A673 (cell line): ENCODE data around the gene SIN3B. TPM values are rescaled to one million over a fixed set of nuclear protein-coding genes. Genes with fewer than 3 reads are reported as not detected.
A peak's percentile ranks its signal among the peaks of the same experiment; 100 is the strongest.

ENCODE experiments used
- BruUV-seq: library from RNA; stranded (reverse); fragments of 400-500 nt; replicated peaks from 2 replicates; lab custom pipeline; 2021; lab: Mats Ljungman, UMichigan
- CTCF ChIA-PET: fragments of 300-600 bp; sonication (Branson Sonifier 250); formaldehyde crosslinking; loops from one replicate; lab custom pipeline; 2022; ENCODE audit warnings: antibody characterized with exemption; lab: Charles Lee
- POLR2A ChIA-PET: fragments of 300-600 bp; sonication (Branson Sonifier 250); formaldehyde crosslinking; loops from one replicate; lab custom pipeline; 2022; ENCODE audit warnings: antibody characterized with exemption; ENCODE audit not compliant: low non-redundant PET; lab: Charles Lee
- DNase-seq: peaks from one replicate; pipeline ENCODE4 v3.0.0-alpha.2; 2015; ENCODE audit warnings: low spot score
- H3K27ac ChIP-seq: fragments of 200-600 bp; sonication (generic); 2 replicates; pipeline ENCODE4 v1.5.1; 2016; ENCODE audit warnings: mixed run types, low read depth, mild to moderate bottlenecking, mixed read lengths, antibody characterized with exemption, low read length; ENCODE audit not compliant: poor library complexity, severe bottlenecking
- H3K27me3 ChIP-seq: fragments of 200-600 bp; sonication (generic); replicated peaks from 2 replicates; pipeline ENCODE4 v1.6.1; 2017; ENCODE audit warnings: mixed run types, low read depth, mild to moderate bottlenecking, mixed read lengths, antibody characterized with exemption, low read length; ENCODE audit not compliant: insufficient read depth, poor library complexity
- H3K36me3 ChIP-seq: fragments of 200-600 bp; sonication (generic); 2 replicates; pipeline ENCODE4 v1.6.1; 2016; ENCODE audit warnings: mixed run types, mild to moderate bottlenecking, mixed read lengths, antibody characterized with exemption, low read length; ENCODE audit not compliant: insufficient read depth, poor library complexity, severe bottlenecking
- H3K4me1 ChIP-seq: fragments of 200-600 bp; sonication (generic); 2 replicates; pipeline ENCODE4 v1.6.1; 2017; ENCODE audit warnings: mixed run types, mild to moderate bottlenecking, mixed read lengths, antibody characterized with exemption, low read length; ENCODE audit not compliant: insufficient read depth, poor library complexity, severe bottlenecking
- H3K4me3 ChIP-seq: fragments of 200-600 bp; sonication (generic); 2 replicates; pipeline ENCODE4 v1.5.1; 2016; ENCODE audit warnings: low read depth, mixed run types, mild to moderate bottlenecking, mixed read lengths, low read length; ENCODE audit not compliant: poor library complexity, severe bottlenecking
- H3K9me3 ChIP-seq: fragments of 200-600 bp; sonication (generic); 2 replicates; pipeline ENCODE4 v1.6.1; 2016; ENCODE audit warnings: mixed run types, low read depth, mild to moderate bottlenecking, mixed read lengths, antibody characterized with exemption, low read length; ENCODE audit not compliant: poor library complexity, severe bottlenecking
- CTCF ChIP-seq: fragments of 300-800, 200-600 bp; sonication (generic); conservative IDR thresholded peaks from 2 replicates; pipeline ENCODE4 v1.5.1; 2017; ENCODE audit warnings: low read depth, mild to moderate bottlenecking, antibody characterized with exemption, low read length, moderate library complexity, mixed read lengths
- EZH2 ChIP-seq: fragments of 200-600 bp; sonication (generic); IDR thresholded peaks from 2 replicates; pipeline ENCODE4 v1.6.1; 2017; ENCODE audit warnings: borderline replicate concordance, low read depth, mild to moderate bottlenecking, mixed read lengths, antibody characterized with exemption, low read length; ENCODE audit not compliant: poor library complexity, severe bottlenecking
- intact Hi-C: fragments of 100-400 bp; cut with micrococcal nuclease; formaldehyde crosslinking; loops from one replicate; pipeline ENCODE4 v1.10.0; 2022; ENCODE audit not compliant: unreplicated experiment
- total RNA-seq: library from RNA; stranded (reverse); gene quantifications from 2 replicates; pipeline ENCODE4 v1.2.3, GENCODE V29; 2021

Gene SIN3B
- total RNA-seq, 1 experiment from 2014 or later = 76.7 TPM

GRCh38 chr19:16830679-16831078 lies 1.5 kb downstream of the SIN3B start:
- no peaks in the 10 kb centered on the region for H3K27me3 ChIP-seq
- H3K36me3 ChIP-seq = peaks cover 31% of the 10 kb centered on the region
- POLR2A ChIA-PET = no interaction called here
- intact Hi-C loops = no loop called here
- H3K4me1 ChIP-seq = peaks cover 11% of the 10 kb centered on the region
- peak overlapping the region; percentile 87 for H3K4me3 ChIP-seq
- no TSS peak for BruUV-seq
- H3K9me3 ChIP-seq = no peaks in the 10 kb centered on the region
- TF ChIP-seq CTCF (no peak), EZH2 (no peak)
- H3K27ac ChIP-seq = no peak overlapping the region
- DNase-seq = no peak
- CTCF ChIA-PET = no interaction called here

GRCh38 chr19:16831531-16831930 lies 2.3 kb downstream of the SIN3B start:
- ChIA-PET POLR2A (no interaction called here), CTCF (no interaction called here)
- no peak for DNase-seq
- Histone ChIP-seq H3K27me3 (no peaks in the 10 kb centered on the region), H3K4me3 (no peak overlapping the region), H3K9me3 (no peaks in the 10 kb centered on the region), H3K4me1 (peaks cover 7% of the 10 kb centered on the region), H3K27ac (no peak overlapping the region), H3K36me3 (peaks cover 38% of the 10 kb centered on the region)
- BruUV-seq = no TSS peak
- intact Hi-C loops = no loop called here
- TF ChIP-seq CTCF (no peak), EZH2 (no peak)

GRCh38 chr19:16834747-16835146 lies 5.5 kb downstream of the SIN3B start:
- CTCF ChIA-PET = no interaction called here

More at GRCh38 chr19:16834747-16835146, 5.5 kb downstream of the SIN3B start:
- H3K27ac ChIP-seq = no peak overlapping the region
- no peaks in the 10 kb centered on the region for H3K9me3 ChIP-seq
- H3K4me3 ChIP-seq = no peak overlapping the region
- POLR2A ChIA-PET = no interaction called here
- intact Hi-C loops = no loop called here
- no peaks in the 10 kb centered on the region for H3K27me3 ChIP-seq
- no peak for DNase-seq
- BruUV-seq = no TSS peak
- H3K4me1 ChIP-seq = peaks cover 7% of the 10 kb centered on the region
- TF ChIP-seq CTCF (no peak), EZH2 (no peak)
- H3K36me3 ChIP-seq = peaks cover 57% of the 10 kb centered on the region
